Stimulated activated CD8-positive, alpha-beta memory T cell treated with anti-CD3 and anti-CD28 coated beads, Interleukin-15, amount 100 ng/mL, for 48 hours (primary cell): ENCODE data around the gene PARP1.
"Not testable (repeated sequence)": the region's sequence is repeated elsewhere in the genome, so short reads cannot be mapped to it uniquely, and the experiment has no call there.

Source experiments
- DNase-seq, 2 donors: peaks; one replicate each; pipeline ENCODE4 v3.0.0-alpha.2; 2020; ENCODE audit warnings: low read depth in 2 of 2

PARP1 gene

GRCh38 chr1:226407497-226408284 is at the start of gene PARP1:
Gene PARP1 (minus strand): TSS chr1:226408093. CDS start chr1:226407929, 164 bp downstream.
- peak; percentile 81 to 85 for DNase-seq

- peak; percentile 31 to 33 for DNase-seq
These were observed 49.4 kb upstream of the PARP1 start for GRCh38 chr1:226457307-226457712.

DNA sequence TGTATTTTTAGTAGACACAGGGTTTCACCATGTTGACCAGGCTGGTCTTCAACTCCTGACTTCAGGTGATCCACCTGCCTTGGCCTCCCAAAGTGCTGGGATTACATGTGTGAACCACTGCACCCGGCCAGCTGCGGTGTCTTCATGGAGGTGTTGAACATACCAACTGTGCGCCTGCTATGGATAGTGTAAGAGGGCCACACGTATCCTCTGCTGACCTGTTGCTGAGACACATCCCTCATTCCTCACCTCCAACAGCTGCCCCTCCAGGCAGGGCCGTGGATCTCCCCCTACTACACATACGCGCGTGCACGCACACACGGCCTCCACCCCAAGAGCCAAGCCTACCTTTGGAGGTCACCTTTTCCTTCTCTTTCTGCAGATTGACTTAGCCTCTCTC is 48.0 kb upstream of the PARP1 start:
- no peak for DNase-seq

DNA sequence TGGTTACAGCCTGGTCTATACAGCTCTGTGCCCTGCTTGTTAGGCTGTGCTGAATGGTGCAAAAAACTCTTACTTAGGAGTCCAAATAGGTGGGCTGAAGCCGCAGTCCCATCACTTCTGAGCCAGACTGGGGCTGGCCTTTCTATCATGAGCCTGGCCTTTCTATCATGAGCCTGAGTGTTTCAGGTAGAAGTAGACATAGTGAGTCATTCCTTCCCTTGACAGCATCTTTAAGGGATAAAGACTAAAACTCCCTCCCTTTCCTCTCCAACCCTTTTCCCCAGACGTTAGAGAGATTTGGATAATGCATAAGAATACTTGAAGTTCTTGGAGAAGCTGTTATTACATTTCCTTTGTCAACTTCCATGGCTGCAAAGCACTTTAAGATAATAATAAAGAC is 46.5 kb upstream of the PARP1 start:
- no peak for DNase-seq

GRCh38 chr1:226453015-226453704 is 45.3 kb upstream of the PARP1 start:
- no peak for DNase-seq

DNA sequence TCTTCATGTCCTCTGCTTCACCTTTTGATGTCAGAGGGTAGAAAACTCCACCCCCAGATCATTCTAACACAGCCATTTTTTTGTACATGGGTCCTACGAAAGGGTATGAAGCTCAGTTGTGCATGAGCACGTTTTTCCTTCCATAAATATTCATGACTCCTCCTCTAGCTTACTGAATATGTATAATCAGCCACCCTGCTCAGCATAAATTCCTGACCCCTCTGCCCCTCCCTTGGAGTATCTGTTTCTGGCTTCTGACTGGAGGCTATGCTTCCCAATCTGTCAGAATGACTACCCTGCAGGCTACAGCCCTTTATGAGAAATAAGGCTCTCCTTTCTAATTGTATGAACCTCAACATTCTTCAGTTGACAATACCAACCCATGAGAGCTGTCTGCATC is 42.8 kb upstream of the PARP1 start:
- no peak for DNase-seq

GRCh38 chr1:226449823-226450222 is 41.9 kb upstream of the PARP1 start:
- DNase-seq, result no peak

- no peak for DNase-seq
These were observed 40.2 kb upstream of the PARP1 start for GRCh38 chr1:226447932-226448665.

DNA sequence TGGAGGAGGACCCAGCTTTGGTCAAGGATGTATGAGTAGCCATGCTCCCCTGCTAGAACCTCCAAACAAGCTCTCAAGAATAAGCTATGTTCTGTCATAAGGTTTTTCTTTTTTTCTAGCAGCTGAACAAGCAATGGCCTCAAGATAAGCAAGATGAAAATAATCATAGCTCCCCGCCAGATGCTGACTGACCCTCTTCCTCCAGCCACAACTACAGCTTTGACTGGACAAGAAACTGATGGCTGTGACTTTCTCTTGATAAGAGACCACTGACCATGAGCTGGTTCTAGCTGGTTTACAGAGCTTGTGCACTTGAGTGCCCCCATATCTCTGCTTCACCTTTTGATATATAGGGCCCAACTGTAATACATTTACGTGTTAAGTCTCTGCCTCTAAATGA is 38.2 kb upstream of the PARP1 start:
- no peak for DNase-seq

- peak; percentile 32 to 49 for DNase-seq
These were observed 37.0 kb upstream of the PARP1 start for GRCh38 chr1:226444901-226445300.

DNA sequence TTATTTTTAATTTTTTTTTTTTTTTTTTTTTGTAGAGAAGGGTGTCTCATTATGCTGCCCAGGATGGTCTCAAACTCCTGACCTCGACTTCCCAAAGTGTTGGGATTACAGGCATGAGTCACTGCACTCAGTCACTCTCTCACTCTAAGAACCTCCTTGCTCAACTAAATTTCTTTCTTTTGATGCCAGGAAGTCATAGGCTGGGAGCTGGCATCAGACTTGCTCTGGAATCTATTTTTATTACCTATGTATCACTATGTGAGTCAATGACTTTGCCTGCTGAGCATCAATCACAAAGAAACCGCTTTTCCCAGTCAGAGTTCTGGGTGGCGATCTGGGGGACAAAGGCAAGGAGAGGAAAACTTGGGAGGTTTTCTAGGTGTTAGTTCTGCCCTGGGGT is 35.5 kb upstream of the PARP1 start:
- no peak for DNase-seq

GRCh38 chr1:226443033-226443432 is 35.1 kb upstream of the PARP1 start:
- no peak for DNase-seq

DNA sequence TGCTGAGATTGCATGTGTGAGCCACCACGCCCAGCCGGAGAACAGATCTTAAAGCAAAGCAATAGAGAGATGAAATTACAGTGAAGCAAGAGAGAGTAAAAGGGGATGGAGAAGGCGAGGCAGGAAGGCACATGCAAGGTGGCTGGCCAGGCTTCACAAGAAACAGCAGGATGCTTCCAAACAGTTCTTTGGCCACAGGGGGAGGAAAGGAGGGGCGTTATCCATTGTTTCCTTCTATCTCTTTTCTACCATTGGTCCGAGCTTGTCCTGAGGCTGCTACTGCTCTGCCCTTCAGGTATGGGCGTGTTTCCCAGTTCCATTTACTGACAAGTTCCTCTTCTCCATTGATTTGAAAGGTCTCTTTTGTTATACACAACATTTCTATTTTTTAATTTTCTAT is 33.7 kb upstream of the PARP1 start:
- DNase-seq, result no peak

- no peak for DNase-seq
These were observed 32.6 kb upstream of the PARP1 start for GRCh38 chr1:226440512-226440911.

- no peak for DNase-seq
These were observed 30.1 kb upstream of the PARP1 start for GRCh38 chr1:226438007-226438406.

DNA sequence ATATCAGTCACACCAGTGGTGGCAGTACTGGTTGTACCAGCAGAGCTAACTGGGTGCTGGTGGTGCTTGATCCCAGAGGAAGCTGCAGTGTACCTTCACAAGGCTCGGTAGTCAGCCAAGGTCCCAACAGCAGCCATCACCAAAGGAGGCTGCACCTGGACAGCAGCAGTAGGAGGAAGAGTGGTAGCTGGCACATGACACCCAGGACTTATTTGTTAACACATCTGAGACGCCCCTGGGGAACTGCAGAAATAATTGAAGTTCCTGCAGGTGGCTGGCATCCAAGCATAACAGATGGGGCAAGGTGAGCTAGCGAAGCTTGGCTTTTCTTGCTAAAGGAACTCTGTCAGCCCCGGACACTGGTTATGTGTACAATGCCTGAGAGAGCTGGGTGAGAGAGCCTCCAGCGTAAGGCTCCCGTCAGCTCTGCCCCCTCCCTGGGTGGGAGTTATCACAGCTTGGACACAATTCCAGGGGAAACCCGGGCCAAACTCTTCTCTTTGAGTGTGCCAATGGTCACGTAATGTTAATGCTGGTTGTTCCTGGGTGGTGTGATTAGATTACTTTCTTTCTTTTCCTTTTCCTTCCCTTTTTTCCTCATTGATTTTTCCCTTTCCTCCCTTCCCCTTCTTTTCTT is 29.1 kb upstream of the PARP1 start:
- DNase-seq, result no peak

GRCh38 chr1:226436472-226436854 is 28.6 kb upstream of the PARP1 start:
- no peak for DNase-seq

DNA sequence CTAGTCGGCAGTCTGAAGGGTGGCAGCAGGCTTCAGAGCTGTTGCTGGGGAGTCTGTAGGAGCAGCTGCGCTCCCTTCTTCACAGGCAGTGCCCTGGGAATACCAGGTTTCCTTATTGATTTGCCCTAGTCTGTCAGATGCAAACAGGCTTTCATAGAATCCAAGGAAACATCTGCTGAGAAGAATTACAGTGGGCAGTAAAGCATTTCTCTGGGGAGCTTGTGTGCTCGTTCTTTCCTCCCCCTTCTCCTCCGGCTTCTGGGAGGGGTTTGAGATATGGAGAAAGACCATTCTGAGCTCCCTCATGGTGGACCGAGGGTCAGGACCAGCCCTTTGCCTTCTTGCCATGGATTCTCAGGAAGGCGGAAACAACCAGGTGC is 25.4 kb upstream of the PARP1 start:
- DNase-seq, result no peak

GRCh38 chr1:226432586-226433340 is 24.9 kb upstream of the PARP1 start:
- DNase-seq, result no peak

DNA sequence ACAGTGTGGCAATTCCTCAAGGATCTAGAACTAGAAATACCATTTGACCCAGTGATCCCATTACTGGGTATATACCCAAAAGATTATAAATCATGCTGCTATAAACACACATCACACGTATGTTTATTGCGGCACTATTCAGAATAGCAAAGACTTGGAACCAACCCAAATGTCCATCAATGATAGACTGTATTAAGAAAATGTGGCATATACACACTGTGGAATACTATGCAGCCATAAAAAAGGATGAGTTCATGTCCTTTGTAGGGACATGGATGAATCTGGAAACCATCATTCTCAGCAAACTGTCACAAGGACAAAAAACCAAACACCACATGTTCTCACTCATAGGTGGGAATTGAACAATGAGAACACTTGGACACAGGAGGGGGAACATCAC is 24.0 kb upstream of the PARP1 start:
- DNase-seq, result not testable (repeated sequence)
